Astrocyte (in vitro differentiated cells and primary cell): Measurements from ENCODE around the gene MPST.

ENCODE experiments used
- EZH2 ChIP-seq: IDR thresholded peaks from 2 replicates; pipeline ENCODE4 v1.6.1; 2012; ENCODE audit warnings: mild to moderate bottlenecking, low read length, inconsistent platforms; ENCODE audit not compliant: insufficient read depth
- TF ChIP-seq, protein P1 (sequence below): IDR thresholded peaks from 2 replicates; pipeline ENCODE4 v1.5.1; 2011; ENCODE audit warnings: low read depth, mild to moderate bottlenecking, inconsistent platforms, low read length, moderate library complexity; ENCODE audit not compliant: insufficient read depth

DNA sequence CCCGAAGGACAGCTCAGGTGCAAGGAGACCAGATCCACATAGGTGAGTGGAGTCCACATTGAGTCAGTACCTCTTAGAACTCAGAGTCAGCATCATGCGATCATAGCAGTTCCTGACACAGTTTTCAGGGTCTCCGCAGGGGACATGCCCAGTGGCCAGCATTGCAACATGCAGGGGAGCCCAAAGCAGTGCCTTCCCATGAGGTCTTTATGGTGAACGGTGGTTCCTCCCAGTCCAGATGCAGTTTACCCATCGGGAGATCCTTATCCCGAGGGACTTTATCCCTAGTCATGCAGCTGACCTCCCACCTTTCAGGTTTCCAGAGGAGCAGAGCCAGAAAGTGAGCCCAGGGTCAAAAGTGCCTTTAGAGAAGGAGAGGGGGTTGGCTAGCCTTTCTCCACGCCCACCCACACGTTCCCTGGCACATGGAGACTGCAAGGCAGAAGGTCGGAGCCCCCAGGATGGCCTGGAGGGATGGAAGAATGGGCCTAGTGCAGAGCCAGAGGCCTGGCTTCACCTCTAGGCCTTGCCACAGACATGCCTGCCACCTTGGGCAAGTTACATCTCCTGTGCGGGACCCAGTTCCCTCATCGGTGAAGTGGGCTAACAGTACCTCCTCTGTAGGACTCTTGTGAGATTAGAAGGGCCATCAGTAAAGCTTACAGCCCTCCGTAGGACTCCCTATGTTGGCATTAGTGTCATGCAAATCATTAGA lies 38.4 kb downstream of the MPST start:
- TF ChIP-seq, protein P1, sequence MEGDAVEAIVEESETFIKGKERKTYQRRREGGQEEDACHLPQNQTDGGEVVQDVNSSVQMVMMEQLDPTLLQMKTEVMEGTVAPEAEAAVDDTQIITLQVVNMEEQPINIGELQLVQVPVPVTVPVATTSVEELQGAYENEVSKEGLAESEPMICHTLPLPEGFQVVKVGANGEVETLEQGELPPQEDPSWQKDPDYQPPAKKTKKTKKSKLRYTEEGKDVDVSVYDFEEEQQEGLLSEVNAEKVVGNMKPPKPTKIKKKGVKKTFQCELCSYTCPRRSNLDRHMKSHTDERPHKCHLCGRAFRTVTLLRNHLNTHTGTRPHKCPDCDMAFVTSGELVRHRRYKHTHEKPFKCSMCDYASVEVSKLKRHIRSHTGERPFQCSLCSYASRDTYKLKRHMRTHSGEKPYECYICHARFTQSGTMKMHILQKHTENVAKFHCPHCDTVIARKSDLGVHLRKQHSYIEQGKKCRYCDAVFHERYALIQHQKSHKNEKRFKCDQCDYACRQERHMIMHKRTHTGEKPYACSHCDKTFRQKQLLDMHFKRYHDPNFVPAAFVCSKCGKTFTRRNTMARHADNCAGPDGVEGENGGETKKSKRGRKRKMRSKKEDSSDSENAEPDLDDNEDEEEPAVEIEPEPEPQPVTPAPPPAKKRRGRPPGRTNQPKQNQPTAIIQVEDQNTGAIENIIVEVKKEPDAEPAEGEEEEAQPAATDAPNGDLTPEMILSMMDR = no peak
- no peak for TF ChIP-seq EZH2
